HEK293 (cell line): ENCODE data around the gene FAM83C.

Experiments
- CTCF ChIP-seq: fragments of 450-650 bp; formaldehyde crosslinking; IDR thresholded peaks from 2 replicates; pipeline ENCODE4 v1.5.1; 2016; ENCODE audit warnings: missing biosample characterization, missing genetic modification characterization
- MEIS1 ChIP-seq: sonication (generic); formaldehyde crosslinking; IDR thresholded peaks from 2 replicates; pipeline ENCODE4 v1.8.1; 2022; ENCODE audit warnings: missing genetic modification reagents, mild to moderate bottlenecking, borderline replicate concordance
- MYNN ChIP-seq: fragments of 450-650 bp; formaldehyde crosslinking; IDR thresholded peaks from 2 replicates; pipeline ENCODE4 v1.5.1; 2016; ENCODE audit warnings: missing biosample characterization, missing genetic modification characterization, borderline replicate concordance
- REST ChIP-seq: fragments of 450-650 bp; formaldehyde crosslinking; IDR thresholded peaks from 2 replicates; pipeline ENCODE4 v1.5.1; 2016; ENCODE audit warnings: missing biosample characterization, missing genetic modification characterization
- ZBTB8A ChIP-seq: fragments of 450-650 bp; formaldehyde crosslinking; IDR thresholded peaks from 2 replicates; pipeline ENCODE4 v1.5.1; 2016; ENCODE audit warnings: missing biosample characterization, missing genetic modification characterization
- ZNF146 ChIP-seq: fragments of 450-650 bp; formaldehyde crosslinking; IDR thresholded peaks from 2 replicates; pipeline ENCODE4 v1.5.1; 2016; ENCODE audit warnings: missing biosample characterization, missing genetic modification characterization
- ZNF518A ChIP-seq: fragments of 450-650 bp; formaldehyde crosslinking; conservative IDR thresholded peaks from 2 replicates; pipeline ENCODE4 v1.5.1; 2016; ENCODE audit warnings: low read depth, missing biosample characterization, missing genetic modification characterization
- ZNF580 ChIP-seq: fragments of 450-650 bp; formaldehyde crosslinking; IDR thresholded peaks from 2 replicates; pipeline ENCODE4 v1.5.1; 2016; ENCODE audit warnings: missing biosample characterization, missing genetic modification characterization
- ZNF704 ChIP-seq: fragments of 450-650 bp; formaldehyde crosslinking; IDR thresholded peaks from 2 replicates; pipeline ENCODE4 v1.5.1; 2016; ENCODE audit warnings: missing biosample characterization, missing genetic modification characterization
- ZNF785 ChIP-seq: fragments of 450-650 bp; formaldehyde crosslinking; IDR thresholded peaks from 2 replicates; pipeline ENCODE4 v1.5.1; 2016; ENCODE audit warnings: missing biosample characterization, missing genetic modification characterization

GRCh38 chr20:35329435-35330139, 37.4 kb upstream of the FAM83C start:
- TF ChIP-seq MEIS1 (CRISPR knock-in tag): no peak
- TF ChIP-seq MYNN (tag by site-specific recombination): no peak
- no peak for TF ChIP-seq ZNF785 (tag by site-specific recombination)
- TF ChIP-seq REST (tag by site-specific recombination): no peak
- TF ChIP-seq ZNF146 (tag by site-specific recombination): no peak
- TF ChIP-seq CTCF: peak; percentile 53
- no peak for TF ChIP-seq ZBTB8A (tag by site-specific recombination)
- TF ChIP-seq ZNF704 (tag by site-specific recombination): no peak
- TF ChIP-seq ZNF580: no peak
- no peak for TF ChIP-seq ZNF518A (tag by site-specific recombination)
